ENCODE measurements around the gene SH3BGRL. TPM values are rescaled to one million over a fixed set of nuclear protein-coding genes. Genes with fewer than 3 reads are reported as not detected.
A peak's percentile ranks its signal among the peaks of the same experiment; 100 is the strongest.

SH3BGRL gene
- total RNA-seq (2022) (91.2 and 105 TPM in 2 replicates), Bru-seq, nascent RNA (percentile 69 among the genes with signal in this experiment), BruChase-seq, experiment 1, labeled RNA remaining after a 6-hour chase (percentile 68 among the genes with signal in this experiment), BruChase-seq, experiment 2, labeled RNA remaining after a 2-hour chase (percentile 67 among the genes with signal in this experiment)
- long read RNA-seq, transcript SH3BGRL-201 (4 exons, 1,923 nt) = major isoform, 214 of 230 reads
- long read RNA-seq, partial matches to known transcripts = 2 of 230 reads
- long read RNA-seq, other reads (novel, unspliced or antisense) = 12 of 230 reads

GRCh38 chrX:81201671-81202455 is at the start of gene SH3BGRL, which contains the start of gene HMGN5:
Gene SH3BGRL (plus strand): TSS chrX:81202102. CDS start chrX:81202201, 99 bp downstream.
Gene HMGN5 (minus strand): TSS chrX:81201913. CDS start chrX:81121549, 80,364 bp downstream.
- Mint-ChIP-seq H3K4me3 (ENCODE audit: low read depth, unreplicated experiment) (peak within 1 kb of the TSS; percentile 87), H3K27ac (ENCODE audit: unreplicated experiment) (peak within 1 kb of the TSS; percentile 97), H3K36me3 (ENCODE audit: insufficient read depth, unreplicated experiment) (peaks cover 21% of the 10 kb centered on the region), H3K9me3 (ENCODE audit: low read depth, unreplicated experiment) (no peaks in the 10 kb centered on the region), H3K27me3 (ENCODE audit: unreplicated experiment) (no peaks in the 10 kb centered on the region), H3K4me1 (ENCODE audit: low read depth, unreplicated experiment) (peaks cover 30% of the 10 kb centered on the region)
- intact Hi-C loops (cut with micrococcal nuclease; ENCODE audit: unreplicated experiment) = loop anchor here (2.0 to 5.0 kb wide), 2 partner anchors 59 to 80 kb away; no protein-coding TSS in a partner anchor
- BruUV-seq (replicated peaks) = no TSS peak
- CTCF ChIA-PET = interaction anchor here (0.7 kb wide), 1 partner anchor 43 kb away, joined by 4 read pairs; no protein-coding TSS in a partner anchor
- TF ChIP-seq, protein P1, sequence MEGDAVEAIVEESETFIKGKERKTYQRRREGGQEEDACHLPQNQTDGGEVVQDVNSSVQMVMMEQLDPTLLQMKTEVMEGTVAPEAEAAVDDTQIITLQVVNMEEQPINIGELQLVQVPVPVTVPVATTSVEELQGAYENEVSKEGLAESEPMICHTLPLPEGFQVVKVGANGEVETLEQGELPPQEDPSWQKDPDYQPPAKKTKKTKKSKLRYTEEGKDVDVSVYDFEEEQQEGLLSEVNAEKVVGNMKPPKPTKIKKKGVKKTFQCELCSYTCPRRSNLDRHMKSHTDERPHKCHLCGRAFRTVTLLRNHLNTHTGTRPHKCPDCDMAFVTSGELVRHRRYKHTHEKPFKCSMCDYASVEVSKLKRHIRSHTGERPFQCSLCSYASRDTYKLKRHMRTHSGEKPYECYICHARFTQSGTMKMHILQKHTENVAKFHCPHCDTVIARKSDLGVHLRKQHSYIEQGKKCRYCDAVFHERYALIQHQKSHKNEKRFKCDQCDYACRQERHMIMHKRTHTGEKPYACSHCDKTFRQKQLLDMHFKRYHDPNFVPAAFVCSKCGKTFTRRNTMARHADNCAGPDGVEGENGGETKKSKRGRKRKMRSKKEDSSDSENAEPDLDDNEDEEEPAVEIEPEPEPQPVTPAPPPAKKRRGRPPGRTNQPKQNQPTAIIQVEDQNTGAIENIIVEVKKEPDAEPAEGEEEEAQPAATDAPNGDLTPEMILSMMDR (IDR thresholded peaks at IDR 0.05; ENCODE audit: unreplicated experiment) = no peak
- DNase-seq = peak; percentile 78

DNA sequence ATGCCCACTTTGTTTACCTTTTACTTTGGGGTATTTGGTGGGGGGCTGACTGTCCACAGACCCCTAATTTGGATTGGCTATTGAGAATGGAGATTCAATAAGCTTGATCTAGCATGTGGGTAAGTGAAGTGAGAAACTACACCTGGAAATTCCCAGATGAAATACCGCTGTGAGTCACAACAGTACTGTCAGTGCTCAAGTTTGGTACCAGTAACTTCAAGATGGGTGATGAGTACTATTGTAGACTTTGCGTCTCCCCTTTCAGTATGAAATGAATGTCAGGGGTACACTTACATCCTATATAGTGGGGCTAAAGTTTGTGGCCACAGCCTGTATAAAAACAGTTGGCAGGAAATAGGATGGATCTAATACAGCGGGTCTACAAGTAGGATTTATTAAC is 33.5 kb upstream of the SH3BGRL start:
- no peak overlapping the region for H3K27ac Mint-ChIP-seq (ENCODE audit: unreplicated experiment)
- no peaks in the 10 kb centered on the region for H3K9me3 Mint-ChIP-seq (ENCODE audit: low read depth, unreplicated experiment)
- no peaks in the 10 kb centered on the region for H3K36me3 Mint-ChIP-seq (ENCODE audit: insufficient read depth, unreplicated experiment)
- H3K27me3 Mint-ChIP-seq (ENCODE audit: unreplicated experiment) = no peaks in the 10 kb centered on the region
- intact Hi-C loops (cut with micrococcal nuclease; ENCODE audit: unreplicated experiment) = no loop called here
- H3K4me3 Mint-ChIP-seq (ENCODE audit: low read depth, unreplicated experiment) = no peak overlapping the region
- no peak for DNase-seq
- TF ChIP-seq, protein P1 (IDR thresholded peaks at IDR 0.05; ENCODE audit: unreplicated experiment) = no peak
- H3K4me1 Mint-ChIP-seq (ENCODE audit: low read depth, unreplicated experiment) = no peaks in the 10 kb centered on the region
- CTCF ChIA-PET = no interaction called here
- BruUV-seq (replicated peaks) = no TSS peak

DNA sequence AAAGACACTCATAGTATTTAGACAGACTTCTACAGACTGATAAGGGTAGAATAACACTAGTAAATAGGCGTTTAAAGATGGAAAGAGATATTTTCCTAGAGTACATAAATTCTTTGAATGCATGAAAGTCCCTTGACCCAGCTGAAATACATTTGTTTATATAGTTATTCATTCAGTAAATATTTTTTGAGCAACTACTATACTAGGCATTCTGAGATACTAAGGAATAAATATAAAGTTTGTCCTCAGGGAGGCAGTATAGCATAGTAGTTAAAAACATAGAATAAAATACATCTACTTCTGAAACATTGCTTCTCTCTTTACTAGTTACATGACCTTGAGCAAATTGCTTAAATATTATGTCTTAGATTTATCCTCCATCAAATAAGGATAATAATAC is 27.6 kb upstream of the SH3BGRL start:
- BruUV-seq (replicated peaks) = no TSS peak
- H3K27me3 Mint-ChIP-seq (ENCODE audit: unreplicated experiment) = no peaks in the 10 kb centered on the region
- intact Hi-C loops (cut with micrococcal nuclease; ENCODE audit: unreplicated experiment) = loop anchor here (1.0 to 10.0 kb wide), 3 partner anchors 203 to 299 kb away; no protein-coding TSS in a partner anchor
- no peak overlapping the region for H3K4me3 Mint-ChIP-seq (ENCODE audit: low read depth, unreplicated experiment)
- H3K27ac Mint-ChIP-seq (ENCODE audit: unreplicated experiment) = no peak overlapping the region
- H3K4me1 Mint-ChIP-seq (ENCODE audit: low read depth, unreplicated experiment) = no peaks in the 10 kb centered on the region
- CTCF ChIA-PET = no interaction called here
- H3K9me3 Mint-ChIP-seq (ENCODE audit: low read depth, unreplicated experiment) = peaks cover 3% of the 10 kb centered on the region
- DNase-seq = no peak
- no peaks in the 10 kb centered on the region for H3K36me3 Mint-ChIP-seq (ENCODE audit: insufficient read depth, unreplicated experiment)
- TF ChIP-seq, protein P1 (IDR thresholded peaks at IDR 0.05; ENCODE audit: unreplicated experiment) = no peak

GRCh38 chrX:81195259-81195658 is 6.6 kb upstream of the SH3BGRL start:
- no peak for DNase-seq
- CTCF ChIA-PET = interaction anchor here (1.0 to 1.1 kb wide), 2 partner anchors 68 to 182 kb away, joined by 3 read pairs; no protein-coding TSS in a partner anchor

More at GRCh38 chrX:81195259-81195658, 6.6 kb upstream of the SH3BGRL start:
- TF ChIP-seq, protein P1 (IDR thresholded peaks at IDR 0.05; ENCODE audit: unreplicated experiment) = no peak
- intact Hi-C loops (cut with micrococcal nuclease; ENCODE audit: unreplicated experiment) = no loop called here
- Mint-ChIP-seq H3K36me3 (ENCODE audit: insufficient read depth, unreplicated experiment) (no peaks in the 10 kb centered on the region), H3K4me3 (ENCODE audit: low read depth, unreplicated experiment) (no peak overlapping the region), H3K4me1 (ENCODE audit: low read depth, unreplicated experiment) (no peaks in the 10 kb centered on the region), H3K9me3 (ENCODE audit: low read depth, unreplicated experiment) (peaks cover 3% of the 10 kb centered on the region), H3K27ac (ENCODE audit: unreplicated experiment) (no peak overlapping the region), H3K27me3 (ENCODE audit: unreplicated experiment) (no peaks in the 10 kb centered on the region)
- no TSS peak for BruUV-seq (replicated peaks)

Data from Calu3 (cell line).